Liver (tissue), 9 donors: ENCODE data around the gene NUDT2. TPM values are rescaled to one million over a fixed set of nuclear protein-coding genes. Genes with fewer than 3 reads are reported as not detected.

Experiments used
- DNase-seq: peaks from one replicate; pipeline ENCODE4 v3.0.0-alpha.2; 2017; ENCODE audit warnings: low spot score
- H3K27ac ChIP-seq, 2 donors: one replicate each; pipeline ENCODE4 v1.7.0; 2013; ENCODE audit warnings: inconsistent platforms in 2 of 2, low read length in 2 of 2, control low read depth in 1 of 2, low read depth in 1 of 2, mild to moderate bottlenecking in 1 of 2
- H3K27me3 ChIP-seq, 4 donors: one replicate each; pipeline versions ENCODE4 v1.6.1 to v1.7.0; 2013; ENCODE audit warnings: low read length in 3 of 4, inconsistent platforms in 1 of 4, mild to moderate bottlenecking in 1 of 4, moderate library complexity in 1 of 4; ENCODE audit not compliant: control insufficient read depth in 4 of 4, insufficient read depth in 4 of 4
- H3K36me3 ChIP-seq, 4 donors: one replicate each; pipeline versions ENCODE4 v1.6.1 to v1.7.0; 2013; ENCODE audit warnings: low read length in 3 of 4, mild to moderate bottlenecking in 3 of 4, low read depth in 1 of 4, moderate library complexity in 1 of 4; ENCODE audit not compliant: control insufficient read depth in 4 of 4, insufficient read depth in 3 of 4
- H3K4me1 ChIP-seq, 4 donors: one replicate each; pipeline versions ENCODE4 v1.6.1 to v1.7.0; 2013; ENCODE audit warnings: low read length in 3 of 4, mild to moderate bottlenecking in 3 of 4, moderate library complexity in 1 of 4; ENCODE audit not compliant: control insufficient read depth in 4 of 4, insufficient read depth in 4 of 4
- H3K4me3 ChIP-seq, 3 donors: one replicate each; pipeline versions ENCODE4 v1.6.1 to v1.7.0; 2013; ENCODE audit warnings: low read length in 3 of 3, control low read depth in 1 of 3, low read depth in 1 of 3, mild to moderate bottlenecking in 1 of 3
- H3K9ac ChIP-seq, 2 donors: one replicate each; pipeline ENCODE4 v1.7.0; 2013; ENCODE audit warnings: low read length in 2 of 2, mild to moderate bottlenecking in 2 of 2, moderate library complexity in 2 of 2, control low read depth in 1 of 2, low read depth in 1 of 2
- H3K9me3 ChIP-seq, 4 donors: one replicate each; pipeline versions ENCODE4 v1.6.1 to v1.7.0; 2013; ENCODE audit warnings: low read length in 3 of 4; ENCODE audit not compliant: control insufficient read depth in 4 of 4
- ATF3 ChIP-seq: IDR thresholded peaks from 2 replicates; pipeline ENCODE4 v1.6.1; 2016; ENCODE audit warnings: antibody characterized with exemption
- EGR1 ChIP-seq, 2 donors: IDR thresholded peaks; 2 replicates each; pipeline ENCODE4 v1.6.1; 2016 to 2018; ENCODE audit warnings: antibody characterized with exemption in 2 of 2, low read depth in 2 of 2
- FOXA2 ChIP-seq: IDR thresholded peaks from 2 replicates; pipeline ENCODE4 v1.6.1; 2016; ENCODE audit warnings: antibody characterized with exemption
- HNF4A ChIP-seq, 2 donors: conservative IDR thresholded peaks; 2 replicates each; pipeline ENCODE4 v1.6.1; 2016; ENCODE audit warnings: antibody characterized with exemption in 2 of 2, mild to moderate bottlenecking in 2 of 2
- HNF4G ChIP-seq: IDR thresholded peaks from 2 replicates; pipeline ENCODE4 v1.6.1; 2016; ENCODE audit warnings: antibody characterized with exemption
- NR2F2 ChIP-seq: IDR thresholded peaks from 2 replicates; pipeline ENCODE4 v1.6.1; 2016; ENCODE audit warnings: antibody characterized with exemption
- RAD21 ChIP-seq, 2 donors: IDR thresholded peaks; 2 replicates each; pipeline ENCODE4 v1.6.1; 2016; ENCODE audit warnings: antibody characterized with exemption in 2 of 2, mild to moderate bottlenecking in 2 of 2
- SP1 ChIP-seq: IDR thresholded peaks from 2 replicates; pipeline ENCODE4 v1.6.1; 2018; ENCODE audit warnings: antibody characterized with exemption, mild to moderate bottlenecking
- TAF1 ChIP-seq: conservative IDR thresholded peaks from 2 replicates; pipeline ENCODE4 v1.6.1; 2016; ENCODE audit warnings: antibody characterized with exemption, mild to moderate bottlenecking
- WGBS: extraction: QIAGEN DNeasy Blood & Tissue Kit; methylation state at CpG from one replicate; pipeline ENCODE4 v1.1.7; 2013; 5-methylcytosine and 5-hydroxymethylcytosine counted together
- polyA plus RNA-seq, 2 donors: library from polyadenylated mRNA; stranded (reverse) in 1 of 2; unstranded in 1 of 2; fragments of 200-250 nt in 1 of 2; fragments of >200 nt in 1 of 2; fragmentation: Nextera tagmentation in 1 of 2; extraction: Ambion mirVana in 1 of 2; gene quantifications; one replicate each; pipeline versions ENCODE4 v1.2.1 to v1.2.3, GENCODE V29; 2013 to 2015
- total RNA-seq, 2 donors: library from RNA; depleted of rRNA; stranded (reverse); fragments of >200 nt; gene quantifications; one replicate each; pipeline ENCODE4 v1.2.3, GENCODE V29; 2014
- TF ChIP-seq, protein P1 (sequence below): IDR thresholded peaks from 2 replicates; pipeline ENCODE4 v1.6.1; 2016; ENCODE audit warnings: antibody characterized with exemption, mild to moderate bottlenecking
- TF ChIP-seq, protein P2 (sequence below): IDR thresholded peaks from 2 replicates; pipeline ENCODE4 v1.6.1; 2016; ENCODE audit warnings: antibody characterized with exemption
- donor health status: healthy.
- donor health status: healthy.
- donor health status: healthy.
- donor health status: healthy.
- donor health status: healthy.

Gene NUDT2
- total and polyA plus RNA-seq, 4 donors = 9.2 to 23.5 (median 15.7) TPM

- TF ChIP-seq, protein P1, sequence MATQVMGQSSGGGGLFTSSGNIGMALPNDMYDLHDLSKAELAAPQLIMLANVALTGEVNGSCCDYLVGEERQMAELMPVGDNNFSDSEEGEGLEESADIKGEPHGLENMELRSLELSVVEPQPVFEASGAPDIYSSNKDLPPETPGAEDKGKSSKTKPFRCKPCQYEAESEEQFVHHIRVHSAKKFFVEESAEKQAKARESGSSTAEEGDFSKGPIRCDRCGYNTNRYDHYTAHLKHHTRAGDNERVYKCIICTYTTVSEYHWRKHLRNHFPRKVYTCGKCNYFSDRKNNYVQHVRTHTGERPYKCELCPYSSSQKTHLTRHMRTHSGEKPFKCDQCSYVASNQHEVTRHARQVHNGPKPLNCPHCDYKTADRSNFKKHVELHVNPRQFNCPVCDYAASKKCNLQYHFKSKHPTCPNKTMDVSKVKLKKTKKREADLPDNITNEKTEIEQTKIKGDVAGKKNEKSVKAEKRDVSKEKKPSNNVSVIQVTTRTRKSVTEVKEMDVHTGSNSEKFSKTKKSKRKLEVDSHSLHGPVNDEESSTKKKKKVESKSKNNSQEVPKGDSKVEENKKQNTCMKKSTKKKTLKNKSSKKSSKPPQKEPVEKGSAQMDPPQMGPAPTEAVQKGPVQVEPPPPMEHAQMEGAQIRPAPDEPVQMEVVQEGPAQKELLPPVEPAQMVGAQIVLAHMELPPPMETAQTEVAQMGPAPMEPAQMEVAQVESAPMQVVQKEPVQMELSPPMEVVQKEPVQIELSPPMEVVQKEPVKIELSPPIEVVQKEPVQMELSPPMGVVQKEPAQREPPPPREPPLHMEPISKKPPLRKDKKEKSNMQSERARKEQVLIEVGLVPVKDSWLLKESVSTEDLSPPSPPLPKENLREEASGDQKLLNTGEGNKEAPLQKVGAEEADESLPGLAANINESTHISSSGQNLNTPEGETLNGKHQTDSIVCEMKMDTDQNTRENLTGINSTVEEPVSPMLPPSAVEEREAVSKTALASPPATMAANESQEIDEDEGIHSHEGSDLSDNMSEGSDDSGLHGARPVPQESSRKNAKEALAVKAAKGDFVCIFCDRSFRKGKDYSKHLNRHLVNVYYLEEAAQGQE = peak; percentile 61
- peak; percentile 95 to 97 for TF ChIP-seq HNF4A (conservative IDR thresholded peaks at IDR 0.05)
- TF ChIP-seq ATF3 = peak; percentile 84
- TF ChIP-seq NR2F2 = peak; percentile 61
- TF ChIP-seq EGR1 (IDR thresholded peaks at IDR 0.05; ENCODE audit: low read depth in 2 of 2) = no peak
These were observed 55.2 kb downstream of the NUDT2 start (continued) for GRCh38 chr9:34384368-34385165.

DNA sequence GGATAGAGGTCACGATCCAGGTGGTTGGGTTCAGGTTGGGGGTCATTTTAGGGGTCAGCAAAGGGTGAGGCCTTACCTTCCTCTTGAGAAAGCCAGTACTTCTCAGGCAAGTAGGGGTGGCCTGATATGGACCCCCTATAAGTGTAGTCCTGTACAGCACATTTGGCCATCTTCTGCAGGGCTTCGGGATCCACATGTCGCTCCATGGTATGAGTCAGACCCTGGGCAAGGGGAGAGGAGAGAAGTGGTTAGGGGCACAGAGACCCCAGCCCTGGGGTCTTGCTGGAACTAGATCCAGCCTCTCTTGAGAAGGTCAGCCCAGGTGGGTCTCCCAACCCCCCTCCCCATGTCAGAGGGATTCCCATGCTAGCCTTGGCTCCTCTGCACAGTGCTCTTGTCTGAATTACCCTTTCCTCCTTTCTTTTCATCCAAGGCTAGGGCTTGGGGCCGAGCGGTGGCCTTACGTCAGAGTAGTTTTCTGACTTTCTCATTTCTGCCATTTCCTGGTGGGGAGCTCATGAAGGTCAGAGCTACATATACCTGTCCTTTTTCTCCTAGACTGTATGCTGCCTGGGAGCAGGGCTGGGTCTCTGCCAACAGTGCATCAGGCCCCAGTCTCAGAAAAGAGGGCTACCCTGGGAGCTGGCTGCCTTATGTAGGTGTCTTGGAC lies 56.3 kb downstream of the NUDT2 start:
- Histone ChIP-seq H3K4me3 (no peak overlapping the region), H3K36me3 (no peaks in the 10 kb centered on the region), H3K27me3 (no peaks in the 10 kb centered on the region), H3K4me1 (peaks cover 0 to 14% (median 8%) of the 10 kb centered on the region in 4 donors), H3K9me3 (no peaks in the 10 kb centered on the region), H3K9ac (no peak overlapping the region), H3K27ac (no peak overlapping the region)
- no peak for TF ChIP-seq FOXA2
- no peak for TF ChIP-seq SP1
- no peak for TF ChIP-seq EGR1 (IDR thresholded peaks at IDR 0.05; ENCODE audit: low read depth in 2 of 2)
- TF ChIP-seq TAF1 = no peak
- TF ChIP-seq, protein P2, sequence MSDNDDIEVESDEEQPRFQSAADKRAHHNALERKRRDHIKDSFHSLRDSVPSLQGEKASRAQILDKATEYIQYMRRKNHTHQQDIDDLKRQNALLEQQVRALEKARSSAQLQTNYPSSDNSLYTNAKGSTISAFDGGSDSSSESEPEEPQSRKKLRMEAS = no peak
- TF ChIP-seq RAD21 (IDR thresholded peaks at IDR 0.05) = no peak
- 96% methylated on average over 6 of the region's 6 CpGs for WGBS
- no peak for DNase-seq

DNA sequence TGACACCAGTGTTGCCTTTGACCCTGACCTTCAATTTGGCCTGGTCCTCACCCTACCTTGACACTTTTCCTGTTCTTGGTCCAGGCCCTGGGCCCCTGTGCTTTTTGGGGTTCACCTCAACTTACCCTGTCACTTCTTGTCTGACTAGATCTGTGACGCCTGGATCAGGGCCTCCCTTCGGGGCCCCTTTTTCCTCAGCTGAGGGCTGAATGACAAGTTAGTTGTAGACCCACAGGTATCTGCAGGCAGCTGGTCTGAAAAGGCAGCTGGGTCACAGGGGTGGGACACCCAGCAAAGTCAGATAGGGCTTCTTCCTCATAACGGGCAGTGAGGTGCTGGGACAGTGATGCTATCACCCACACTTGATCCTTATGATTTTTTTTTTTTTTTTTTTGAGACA lies 57.3 kb downstream of the NUDT2 start:
- Histone ChIP-seq H3K4me1 (peaks cover 0 to 8% (median 4%) of the 10 kb centered on the region in 4 donors), H3K27me3 (no peaks in the 10 kb centered on the region), H3K27ac (no peak overlapping the region), H3K4me3 (no peak overlapping the region), H3K36me3 (no peaks in the 10 kb centered on the region), H3K9me3 (no peaks in the 10 kb centered on the region), H3K9ac (no peak overlapping the region)
- WGBS = 92% methylated on average over 3 of the region's 3 CpGs
- DNase-seq = no peak
- TF ChIP-seq HNF4G (no peak), TAF1 (no peak), FOXA2 (no peak)
